Astrocyte of the cerebellum (primary cell): ENCODE measurements around the gene RNF151.

ENCODE experiments used
- DNase-seq: peaks from one replicate; pipeline ENCODE4 v3.0.0-alpha.2; 2011; ENCODE audit warnings: low read depth
- H3K4me3 ChIP-seq: 2 replicates; pipeline ENCODE4 v1.5.1; 2011; ENCODE audit warnings: mild to moderate bottlenecking, low read depth, low read length, moderate library complexity
- in situ Hi-C: cut with HindIII; loops from 2 replicates; pipeline ENCODE4 v1.10.0; 2017; ENCODE audit warnings: low sequenced_read_pairs
- TF ChIP-seq, protein P1 (sequence below): IDR thresholded peaks from 2 replicates; pipeline ENCODE4 v1.5.1; 2012; ENCODE audit warnings: low read length, low read depth, moderate library complexity, mild to moderate bottlenecking; ENCODE audit errors: missing control alignments

RNF151 gene

DNA sequence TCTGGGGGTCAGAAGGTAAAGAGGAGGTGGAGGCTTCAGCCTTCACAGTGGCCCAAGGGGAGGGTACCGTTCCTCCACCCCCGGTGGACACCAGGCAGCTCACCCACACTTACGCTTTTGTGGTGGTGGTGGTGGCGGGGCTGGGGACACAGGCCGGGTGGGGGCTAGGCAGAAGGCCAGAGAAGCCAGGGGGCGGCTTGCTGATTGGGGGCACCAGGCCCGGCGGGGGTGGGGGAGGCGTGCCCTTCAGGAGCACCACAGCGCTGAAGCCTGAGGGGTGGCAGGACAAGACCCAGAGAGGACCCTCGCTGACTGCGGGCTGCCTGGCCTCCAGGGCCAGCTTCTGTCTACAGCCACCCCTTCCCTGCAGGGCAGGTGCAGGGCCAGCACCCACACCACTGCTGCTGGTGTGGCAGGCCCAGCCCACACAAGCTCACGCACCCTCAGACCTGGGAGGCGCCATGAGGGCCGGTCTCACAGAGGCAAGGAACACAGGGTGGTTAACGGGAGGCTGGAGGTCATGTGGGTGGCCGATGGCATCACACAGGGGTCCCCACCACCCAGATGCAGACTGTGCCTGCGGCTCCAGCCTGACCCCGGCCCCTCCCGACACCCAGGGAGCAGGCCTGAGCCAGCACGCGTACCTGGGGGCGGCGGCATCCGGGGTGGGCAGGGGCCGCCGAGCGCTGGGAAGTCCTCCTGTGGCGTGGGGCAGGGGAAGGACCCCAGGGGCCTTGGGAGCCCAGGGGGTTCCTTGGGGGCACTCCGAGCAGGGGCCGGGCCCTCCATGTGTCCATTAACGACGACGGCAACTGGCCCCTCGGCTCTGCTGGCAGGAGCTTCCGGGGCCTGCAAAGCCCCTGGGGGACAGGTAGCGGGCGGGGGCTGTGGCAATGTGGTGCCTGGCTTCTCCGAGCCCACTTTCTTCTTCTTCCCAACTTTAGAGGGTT lies 32.5 kb downstream of the RNF151 start:
- DNase-seq = no peak
- no peak overlapping the region for H3K4me3 ChIP-seq
- in situ Hi-C loops = no loop called here
- TF ChIP-seq, protein P1, sequence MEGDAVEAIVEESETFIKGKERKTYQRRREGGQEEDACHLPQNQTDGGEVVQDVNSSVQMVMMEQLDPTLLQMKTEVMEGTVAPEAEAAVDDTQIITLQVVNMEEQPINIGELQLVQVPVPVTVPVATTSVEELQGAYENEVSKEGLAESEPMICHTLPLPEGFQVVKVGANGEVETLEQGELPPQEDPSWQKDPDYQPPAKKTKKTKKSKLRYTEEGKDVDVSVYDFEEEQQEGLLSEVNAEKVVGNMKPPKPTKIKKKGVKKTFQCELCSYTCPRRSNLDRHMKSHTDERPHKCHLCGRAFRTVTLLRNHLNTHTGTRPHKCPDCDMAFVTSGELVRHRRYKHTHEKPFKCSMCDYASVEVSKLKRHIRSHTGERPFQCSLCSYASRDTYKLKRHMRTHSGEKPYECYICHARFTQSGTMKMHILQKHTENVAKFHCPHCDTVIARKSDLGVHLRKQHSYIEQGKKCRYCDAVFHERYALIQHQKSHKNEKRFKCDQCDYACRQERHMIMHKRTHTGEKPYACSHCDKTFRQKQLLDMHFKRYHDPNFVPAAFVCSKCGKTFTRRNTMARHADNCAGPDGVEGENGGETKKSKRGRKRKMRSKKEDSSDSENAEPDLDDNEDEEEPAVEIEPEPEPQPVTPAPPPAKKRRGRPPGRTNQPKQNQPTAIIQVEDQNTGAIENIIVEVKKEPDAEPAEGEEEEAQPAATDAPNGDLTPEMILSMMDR = no peak

DNA sequence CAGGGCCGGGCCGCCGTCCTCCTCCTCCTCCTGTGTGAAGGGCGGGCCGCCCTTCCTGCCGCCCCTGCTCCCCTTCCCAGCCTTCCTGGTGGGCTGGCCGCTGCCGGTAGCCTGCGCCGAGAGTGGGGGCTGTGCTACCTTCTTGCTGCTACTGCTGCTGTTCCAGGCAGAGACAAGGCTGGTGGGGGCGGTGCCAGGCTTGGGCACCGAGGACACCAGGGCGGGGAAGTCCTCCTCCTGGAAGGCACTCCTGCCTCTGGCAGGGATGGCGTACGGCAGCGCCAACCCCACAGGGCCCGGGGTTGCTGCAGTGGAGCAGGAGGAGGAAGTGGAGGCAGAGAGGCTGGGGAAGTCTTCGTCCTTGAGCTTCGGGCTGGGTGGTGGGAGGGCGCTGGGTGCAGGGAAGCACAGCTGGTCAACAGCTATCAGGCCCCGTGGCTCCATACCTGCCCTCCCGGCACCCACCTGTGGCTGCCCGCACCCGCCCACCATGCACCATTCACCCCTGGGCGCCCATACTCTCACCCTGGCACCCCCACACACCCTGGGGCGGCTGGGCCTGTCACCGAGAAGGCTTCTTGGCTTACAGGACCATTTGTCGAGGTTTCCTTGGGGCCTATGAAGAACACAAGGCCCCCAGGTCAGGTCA lies 33.3 kb downstream of the RNF151 start:
- in situ Hi-C loops = no loop called here
- no peak overlapping the region for H3K4me3 ChIP-seq
- no peak for DNase-seq
- TF ChIP-seq, protein P1 = no peak

DNA sequence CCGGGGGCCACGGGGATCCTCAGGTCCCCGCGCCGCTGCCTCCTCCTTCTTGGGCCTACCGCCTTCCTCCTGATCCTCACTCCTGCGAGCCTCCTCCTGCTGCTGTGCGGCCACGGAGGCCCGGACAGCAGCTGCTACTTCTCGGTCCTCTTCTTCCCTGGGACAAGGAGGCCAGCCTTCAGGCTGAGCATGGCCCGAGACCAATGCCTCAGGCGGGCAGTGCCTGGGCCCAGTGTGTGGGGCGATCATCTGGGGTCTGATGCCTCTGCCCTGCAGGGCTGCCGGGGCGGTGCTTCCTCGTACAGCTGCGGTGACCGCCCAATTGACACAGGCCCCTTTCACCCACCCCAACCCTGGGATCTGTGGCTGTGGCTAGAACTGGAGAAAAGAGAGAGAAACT lies 34.4 kb downstream of the RNF151 start:
- no peak for DNase-seq
- no peak overlapping the region for H3K4me3 ChIP-seq
- TF ChIP-seq, protein P1 = no peak
- in situ Hi-C loops = no loop called here

DNA sequence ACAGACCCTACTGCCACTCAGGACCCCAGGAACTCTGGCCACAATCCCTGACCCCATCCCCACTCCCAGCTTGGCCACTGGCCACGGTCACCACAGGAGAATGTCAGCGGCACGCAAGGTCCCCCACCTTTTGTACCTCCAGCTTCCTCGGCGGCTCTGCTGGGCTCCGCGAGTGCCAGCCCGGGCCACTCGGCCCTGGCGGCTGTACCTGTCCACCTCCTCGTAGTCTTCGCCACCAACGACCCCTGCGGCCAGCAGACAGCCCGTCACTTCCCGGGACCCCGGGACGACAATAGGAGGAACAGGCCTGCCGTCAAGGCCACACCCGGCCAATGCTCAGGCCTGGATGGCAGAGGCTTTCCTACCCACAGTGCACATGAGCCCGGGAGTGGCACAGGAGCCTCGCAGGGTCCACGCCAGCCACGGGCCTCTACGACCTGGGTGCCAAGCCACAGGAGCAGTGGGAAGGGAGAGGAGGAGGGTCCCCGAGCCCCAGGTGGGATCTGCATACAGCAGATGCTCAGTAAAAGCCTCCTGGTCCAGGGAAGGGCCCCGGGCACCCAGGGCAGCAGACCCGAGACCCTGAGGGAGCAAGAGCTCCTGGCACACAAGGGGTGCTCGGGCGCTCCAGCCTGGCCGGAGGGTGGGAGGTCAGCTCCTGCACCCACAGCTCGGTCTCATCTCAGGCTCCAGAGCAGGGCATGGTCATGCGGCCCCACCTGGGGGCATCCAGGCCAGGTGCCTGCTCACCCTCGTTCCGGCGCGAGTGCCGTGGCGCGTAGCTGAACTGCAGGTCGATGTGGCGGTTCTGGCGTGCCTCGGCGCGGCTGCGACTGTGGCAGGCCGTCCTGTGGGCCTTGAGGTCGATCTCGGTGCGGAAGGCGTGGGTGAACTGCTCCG lies 35.0 kb downstream of the RNF151 start:
- no peak for DNase-seq
- in situ Hi-C loops = no loop called here
- no peak overlapping the region for H3K4me3 ChIP-seq
- TF ChIP-seq, protein P1 = no peak

DNA sequence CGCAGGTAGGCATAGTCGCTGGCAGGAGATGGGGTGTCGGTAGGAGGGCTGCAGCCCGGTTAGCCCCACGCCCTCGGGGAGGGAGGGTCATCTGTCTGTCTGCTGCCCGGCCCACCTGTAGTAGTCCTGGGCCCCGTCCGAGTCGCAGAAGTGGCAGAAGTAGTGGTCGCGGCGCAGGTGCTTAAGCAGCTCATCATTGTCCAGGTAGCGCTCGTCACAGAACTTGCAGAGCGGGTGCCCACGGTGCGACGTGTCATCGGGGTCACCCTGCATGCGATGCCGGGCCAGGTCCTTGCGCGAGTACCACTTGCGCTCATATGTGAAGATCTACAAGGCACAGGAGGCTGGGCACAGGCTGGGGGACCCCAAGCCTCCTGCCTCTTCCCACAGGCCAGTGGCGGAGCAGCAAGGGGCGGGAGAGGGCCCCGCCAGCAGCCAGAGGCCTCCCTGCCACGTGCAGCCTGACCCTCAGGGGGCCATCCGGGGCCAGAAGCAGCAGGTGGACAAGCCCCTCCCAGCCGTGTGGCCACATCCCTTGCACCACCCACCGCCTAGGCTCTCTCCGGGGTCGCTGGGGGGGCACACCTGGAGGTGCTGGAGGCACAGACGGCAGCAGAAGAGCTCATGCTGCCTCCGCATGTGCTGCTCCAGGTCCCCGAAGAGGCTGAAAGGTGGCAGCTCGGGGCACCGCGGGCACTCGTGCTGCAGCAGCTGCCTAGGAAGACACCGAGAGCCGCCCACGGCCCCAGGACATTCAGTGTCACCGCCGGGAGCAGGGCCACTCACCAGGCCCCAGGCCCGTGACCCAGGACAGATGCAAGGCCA lies 36.0 kb downstream of the RNF151 start:
- DNase-seq = no peak
- H3K4me3 ChIP-seq = no peak overlapping the region
- in situ Hi-C loops = no loop called here
- TF ChIP-seq, protein P1 = no peak
